HG03575 (cell line): ENCODE data around the gene CD52.
"Not testable (repeated sequence)": the region's sequence is repeated elsewhere in the genome, so short reads cannot be mapped to it uniquely, and the experiment has no call there.

Experiments used
- ATAC-seq: cut with Tn5 transposase; IDR thresholded peaks from one replicate; pipeline ENCODE4 v1.9.1; 2021; ENCODE audit not compliant: unreplicated experiment, insufficient number of reproducible peaks, low FRiP score; ENCODE audit errors: extremely low read depth

Gene CD52

DNA sequence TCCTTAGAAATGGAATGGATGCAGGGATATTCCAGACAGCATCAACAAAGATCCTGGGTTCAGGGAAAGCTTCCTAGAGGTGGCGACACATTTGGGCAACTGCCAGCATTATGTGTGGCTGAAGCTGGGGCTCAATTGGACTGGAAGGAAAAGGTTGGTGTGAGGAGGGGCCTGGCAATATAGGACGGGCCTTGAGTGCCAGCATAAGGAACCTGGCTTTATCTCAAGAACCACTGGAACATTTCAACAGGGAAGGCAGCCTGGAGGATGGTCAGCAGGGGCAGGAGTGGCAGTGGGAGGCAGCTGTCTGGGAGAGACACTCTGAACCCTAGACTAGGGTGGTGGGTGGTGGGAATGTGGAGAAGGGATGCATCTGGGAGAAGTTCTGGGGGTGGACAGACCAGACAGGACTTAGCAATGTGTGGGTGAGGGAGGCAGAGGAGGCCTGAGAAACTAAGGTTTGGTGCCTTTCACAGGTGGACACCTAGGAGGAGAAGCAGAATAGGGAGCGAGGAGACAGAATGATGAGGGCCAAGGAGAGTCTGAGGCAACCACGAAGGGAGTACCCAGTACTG lies 34.4 kb upstream of the CD52 start:
- ATAC-seq = no peak

DNA sequence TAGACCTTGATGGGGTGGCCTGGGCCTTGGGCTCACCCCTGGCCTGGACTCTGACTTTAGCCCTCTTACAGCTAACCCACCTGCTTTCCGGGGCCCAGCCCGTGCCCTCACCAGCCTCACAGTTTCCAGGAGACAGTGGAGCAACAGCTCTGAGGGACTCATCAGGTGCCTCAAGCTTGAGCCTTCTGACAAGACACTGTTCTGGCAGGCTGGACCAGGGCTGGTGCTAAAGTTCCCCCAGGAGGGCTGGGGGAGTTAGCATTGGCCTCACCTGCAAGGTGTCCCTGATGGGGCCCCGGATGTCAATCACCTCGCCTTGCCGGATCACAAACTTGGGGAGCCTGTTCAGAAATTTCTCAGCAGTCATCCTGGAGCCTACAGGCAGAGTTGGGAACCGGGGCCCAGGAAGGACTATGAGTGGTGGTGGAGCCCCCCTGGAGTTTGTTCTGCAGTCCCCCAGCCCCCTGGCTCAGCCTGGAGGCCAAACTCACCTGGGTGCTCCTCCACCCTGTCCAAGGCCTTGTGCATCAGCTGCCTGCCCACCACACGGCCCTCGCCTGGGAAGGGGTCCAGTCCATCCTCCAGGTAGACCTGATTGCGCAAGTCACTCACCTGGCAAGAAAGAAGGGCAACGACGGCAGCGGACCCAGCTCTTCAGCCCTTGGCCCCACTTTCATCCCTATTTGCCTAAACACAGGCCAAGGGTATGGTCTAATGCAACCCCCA lies 33.7 kb upstream of the CD52 start:
- no peak for ATAC-seq

DNA sequence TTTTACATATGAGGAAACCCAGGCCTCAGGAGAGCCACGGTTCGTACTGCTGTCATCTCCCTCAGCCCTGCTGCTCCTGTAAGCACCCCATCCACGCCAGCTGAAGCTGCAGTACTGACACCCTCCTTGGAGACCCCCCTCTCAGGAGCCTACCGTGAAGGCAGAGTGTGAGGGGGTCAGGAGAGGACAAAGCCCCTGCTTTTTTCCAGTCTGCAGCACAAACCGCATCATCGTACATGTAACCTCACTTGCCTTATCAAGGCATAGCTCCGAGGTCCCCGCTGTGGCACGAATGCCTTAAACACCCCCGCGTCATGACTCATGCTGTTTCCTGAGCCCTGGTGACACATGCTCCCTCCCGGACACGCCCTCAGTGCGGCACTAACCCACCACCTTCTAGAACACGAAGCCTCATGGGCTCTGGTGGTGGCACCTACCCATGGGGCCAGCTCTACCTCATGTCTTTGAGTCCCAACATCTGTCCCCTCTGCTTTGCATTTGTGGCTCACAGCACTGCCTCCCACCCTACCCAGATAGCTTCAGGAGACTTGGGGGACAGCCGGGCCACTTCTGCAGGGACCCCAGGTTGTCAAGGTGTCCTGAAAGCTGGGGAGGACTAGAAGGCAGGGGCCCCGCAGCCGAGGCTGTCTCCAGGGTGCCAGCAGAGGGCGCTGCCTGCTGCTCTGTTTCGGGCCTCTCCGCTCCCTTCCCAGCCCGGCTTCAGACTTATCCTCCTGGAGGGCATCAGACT lies 33.0 kb upstream of the CD52 start:
- ATAC-seq = no peak

- ATAC-seq = no peak
Measured at GRCh38 chr1:26285366-26286063, 32.2 kb upstream of the CD52 start.

GRCh38 chr1:26286064-26286416 lies 31.7 kb upstream of the CD52 start:
- no peak for ATAC-seq

DNA sequence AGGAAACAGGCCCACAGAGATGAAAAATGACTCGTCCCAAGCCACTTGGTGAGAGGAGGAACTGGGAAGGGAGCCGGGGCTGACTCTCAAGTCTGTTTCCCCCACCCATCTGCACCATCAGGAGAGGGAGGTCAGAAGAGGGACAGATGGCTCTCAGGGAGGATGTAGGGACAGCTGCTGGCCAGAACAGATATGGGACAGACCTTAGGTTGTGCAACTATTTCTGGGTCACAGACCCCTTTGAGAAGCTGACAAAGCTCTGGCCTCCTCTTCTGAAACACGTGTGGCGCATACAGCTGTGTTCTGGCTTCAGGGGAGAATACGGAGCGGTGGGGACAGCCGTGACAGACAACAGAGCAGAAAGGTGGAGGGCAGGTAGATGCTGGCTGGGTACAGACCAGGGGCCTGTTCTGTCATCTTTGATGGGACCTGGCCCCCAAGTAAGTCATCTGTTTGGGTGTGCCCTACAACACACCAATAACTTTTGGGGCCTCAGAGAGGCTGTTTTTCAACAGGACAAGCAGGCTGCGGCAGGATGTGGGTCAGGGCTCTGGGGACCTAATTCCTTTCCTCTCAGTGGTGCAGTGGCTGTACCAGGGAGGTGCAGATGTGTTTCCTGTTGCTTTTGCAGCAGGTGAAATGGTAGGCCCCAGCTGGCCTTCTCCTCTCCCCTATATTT lies 30.6 kb upstream of the CD52 start:
- ATAC-seq = no peak

GRCh38 chr1:26287811-26288210 lies 29.9 kb upstream of the CD52 start:
- no peak for ATAC-seq

DNA sequence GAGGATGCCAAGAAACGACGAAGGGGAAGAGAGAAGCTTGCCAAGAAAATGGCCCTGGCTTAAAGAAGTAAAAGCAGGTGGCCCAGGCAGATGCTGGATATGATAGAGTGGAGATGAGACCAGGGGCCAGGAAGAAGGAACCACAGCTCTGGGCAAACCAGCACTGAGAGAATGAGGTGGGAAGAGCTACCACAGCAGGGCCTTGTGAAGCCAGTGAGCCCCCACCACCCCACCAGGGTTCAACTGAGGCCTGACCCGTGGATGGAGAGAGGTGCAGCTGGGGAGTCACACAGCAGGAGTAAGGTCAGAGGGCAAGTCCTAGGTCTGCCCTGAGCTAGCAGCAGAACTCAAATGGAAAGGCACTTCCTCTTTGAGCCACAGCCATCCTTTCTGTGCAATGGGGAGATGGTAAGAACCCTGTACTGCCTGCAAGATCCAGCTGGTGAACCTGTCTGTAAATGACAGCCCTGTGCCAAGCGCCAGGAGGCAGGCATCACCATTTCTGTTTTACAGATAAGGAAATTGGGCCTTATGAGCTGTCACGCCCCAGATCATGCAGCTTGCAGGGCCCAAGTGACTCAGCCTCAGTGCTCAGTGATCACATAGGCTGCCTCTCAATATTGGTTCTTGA lies 29.3 kb upstream of the CD52 start:
- ATAC-seq = no peak

DNA sequence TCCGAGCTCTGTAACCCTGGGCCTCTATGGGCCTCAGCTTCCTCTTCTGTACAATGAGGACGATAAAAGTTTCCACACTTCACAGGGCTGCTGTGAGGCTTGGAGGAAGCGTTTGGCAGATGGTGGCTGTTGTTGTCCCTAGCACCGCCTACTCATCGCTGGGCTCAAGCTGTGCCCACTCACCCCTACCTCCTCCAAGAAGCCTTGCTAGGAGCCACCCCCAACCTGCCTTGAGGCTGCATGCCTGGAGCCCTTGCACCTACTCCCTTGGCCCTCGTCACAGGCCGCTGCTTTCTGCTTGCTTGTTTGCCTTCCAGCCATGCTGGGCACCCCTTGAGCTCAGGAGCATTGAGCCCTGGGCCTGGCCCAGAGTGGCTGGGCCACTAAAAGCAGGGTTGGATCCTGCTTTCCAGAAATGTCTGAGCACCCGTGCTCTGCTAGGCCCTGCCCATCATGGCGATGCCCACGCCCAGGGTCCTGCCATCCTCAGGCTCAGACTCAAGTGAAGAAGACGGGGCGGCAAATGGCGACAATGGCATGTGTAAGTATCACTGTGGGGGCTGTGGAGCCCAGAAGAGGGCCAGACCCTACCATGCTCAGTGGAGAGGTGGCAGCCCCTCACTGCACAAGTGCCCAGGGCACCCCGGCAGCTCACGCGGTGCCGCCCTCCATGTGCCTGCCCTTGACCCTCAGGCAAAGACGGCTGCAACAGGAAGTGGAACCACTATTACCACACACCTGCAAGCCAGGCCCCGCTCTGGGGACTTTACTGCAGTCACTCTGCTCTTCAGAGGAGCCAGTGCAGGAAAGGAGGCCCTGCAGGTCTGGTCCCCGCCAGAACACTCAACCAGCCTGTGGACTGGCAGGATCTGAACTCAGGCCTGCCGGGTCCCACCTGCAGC lies 28.3 kb upstream of the CD52 start:
- no peak for ATAC-seq

DNA sequence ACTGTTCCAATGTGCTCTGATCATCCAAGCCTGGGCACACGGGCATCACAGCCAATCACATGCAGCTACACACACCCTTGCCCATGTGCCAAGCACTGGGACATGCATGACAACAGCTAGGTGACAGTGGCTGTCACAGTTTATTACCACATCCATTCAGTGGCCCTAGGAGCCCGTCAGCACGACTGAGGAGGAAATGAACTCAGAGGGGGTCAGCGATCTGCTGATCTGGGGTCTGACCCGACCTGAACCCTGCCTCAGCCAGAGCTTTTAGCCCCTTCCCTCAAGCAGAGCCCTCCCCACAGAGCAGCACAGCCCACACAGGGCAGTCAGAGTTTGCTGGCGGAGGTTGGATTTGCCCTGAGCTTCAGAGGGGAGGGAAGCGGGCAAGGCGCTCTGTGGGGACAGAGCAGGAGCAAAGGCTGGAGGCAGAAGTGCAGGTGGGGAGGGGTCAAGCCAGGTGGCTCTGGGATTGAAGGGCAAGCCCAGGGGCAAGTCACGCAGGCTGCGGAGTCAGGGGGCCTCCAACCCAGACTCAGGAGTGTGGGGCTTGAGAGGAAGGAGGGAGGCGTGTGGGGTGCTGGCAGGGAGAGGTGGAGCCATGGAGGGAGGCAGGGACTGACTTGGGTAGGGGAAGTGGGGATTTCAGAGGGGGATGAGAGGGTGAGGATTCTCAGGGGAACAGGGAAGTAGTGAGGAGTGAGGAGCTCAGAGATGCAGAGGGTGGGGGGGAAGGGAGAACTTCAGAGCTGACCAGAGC lies 27.5 kb upstream of the CD52 start:
- no peak for ATAC-seq

GRCh38 chr1:26290882-26291261 lies 26.9 kb upstream of the CD52 start:
- no peak for ATAC-seq

DNA sequence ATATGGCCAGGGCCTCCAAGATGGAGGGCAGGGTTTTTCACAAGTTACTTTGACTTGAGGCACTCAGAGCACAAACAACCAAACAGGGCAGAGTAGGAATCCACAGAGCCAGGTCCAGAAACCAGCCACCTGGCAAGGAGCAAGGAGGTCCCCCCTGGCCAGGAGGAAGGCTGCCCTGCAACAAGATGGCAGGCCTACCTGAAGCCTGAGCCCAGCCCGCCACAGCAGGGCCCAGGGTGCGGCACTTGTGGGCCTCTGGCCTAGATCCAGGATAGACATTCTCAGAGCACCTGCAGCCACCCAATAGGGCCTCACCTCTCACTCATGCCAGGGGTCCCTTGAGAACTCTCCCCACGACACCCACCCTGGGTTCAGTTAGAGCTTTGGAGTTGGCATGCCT lies 26.3 kb upstream of the CD52 start:
- no peak for ATAC-seq

DNA sequence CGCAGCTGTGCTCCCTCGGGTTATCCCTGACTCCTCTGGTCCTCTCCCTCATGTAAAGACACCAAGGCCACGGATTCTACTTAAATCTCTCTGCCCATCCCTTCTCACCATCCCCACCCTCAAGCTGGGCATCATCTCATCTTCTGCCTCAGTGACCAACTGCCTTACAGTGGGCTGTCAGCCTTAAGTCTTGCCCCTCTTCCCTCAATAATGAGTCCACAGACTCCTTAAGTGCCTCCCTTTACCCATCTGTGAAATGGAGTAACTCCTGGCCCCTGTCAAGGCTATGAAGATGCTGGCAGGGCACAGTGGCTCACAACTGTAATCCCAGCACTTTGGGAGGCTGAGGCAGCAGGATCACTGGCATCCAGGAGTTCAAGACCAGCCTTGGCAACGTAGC lies 25.8 kb upstream of the CD52 start:
- ATAC-seq = no peak

GRCh38 chr1:26292735-26293134 lies 25.0 kb upstream of the CD52 start:
- ATAC-seq = not testable (repeated sequence)

GRCh38 chr1:26293911-26294463 lies 23.8 kb upstream of the CD52 start:
- no peak for ATAC-seq

GRCh38 chr1:26295194-26296138 lies 22.3 kb upstream of the CD52 start:
- no peak for ATAC-seq
